OCI-LY3 (cell line): ENCODE results near the gene AMBRA1.

Experiments used
- H2AFZ ChIP-seq: fragments of 200-600, 300-600 bp; shearing (Covaris generic); 2 replicates; pipeline ENCODE4 v1.6.0; 2014; ENCODE audit warnings: antibody characterized with exemption, low read depth, low read length
- H3K27ac ChIP-seq: fragments of 200-600, 300-600 bp; sonication (generic); 2 replicates; pipeline ENCODE4 v1.5.1; 2014; ENCODE audit warnings: mild to moderate bottlenecking, low read length, moderate library complexity, mixed read lengths
- H3K27me3 ChIP-seq: fragments of 200-600, 300-600 bp; sonication (generic); 2 replicates; pipeline ENCODE4 v1.6.1; 2014; ENCODE audit warnings: low read depth, low read length, mixed read lengths
- H3K36me3 ChIP-seq: fragments of 200-600, 300-600 bp; sonication (generic); replicated peaks from 2 replicates; pipeline ENCODE3; 2014; ENCODE audit warnings: low read depth, low read length, mixed read lengths
- H3K4me1 ChIP-seq: fragments of 300-600, 200-600 bp; sonication (generic); 2 replicates; pipeline ENCODE4 v1.6.1; 2014; ENCODE audit warnings: low read length, mixed read lengths
- H3K4me2 ChIP-seq: fragments of 200-600, 300-600 bp; sonication (generic); 2 replicates; pipeline ENCODE4 v1.6.1; 2014; ENCODE audit warnings: low read length, mixed read lengths
- H3K4me3 ChIP-seq: fragments of 300-600, 200-600 bp; sonication (generic); 2 replicates; pipeline ENCODE4 v1.5.1; 2014; ENCODE audit warnings: antibody characterized with exemption, mild to moderate bottlenecking, low read length, moderate library complexity
- H3K79me2 ChIP-seq: fragments of 300-600, 200-600 bp; shearing (Covaris generic); 2 replicates; pipeline ENCODE4 v1.6.1; 2014; ENCODE audit warnings: mild to moderate bottlenecking, low read length, mixed read lengths
- H3K9ac ChIP-seq: fragments of 300-600, 200-600 bp; shearing (Covaris generic); 2 replicates; pipeline ENCODE4 v1.6.0; 2014; ENCODE audit warnings: mild to moderate bottlenecking, low read length, moderate library complexity
- H3K9me3 ChIP-seq: fragments of 200-600, 300-600 bp; shearing (Covaris generic); 2 replicates; pipeline ENCODE4 v1.6.1; 2014; ENCODE audit warnings: low read length, mixed read lengths; ENCODE audit not compliant: insufficient read depth
- H4K20me1 ChIP-seq: fragments of 200-600, 300-600 bp; sonication (generic); 2 replicates; pipeline ENCODE4 v1.6.1; 2016; ENCODE audit warnings: low read length, mixed read lengths; ENCODE audit not compliant: insufficient read depth
- CTCF ChIP-seq: fragments of 200-600, 300-600 bp; sonication (generic); IDR thresholded peaks from 2 replicates; pipeline ENCODE4 v1.5.1; 2014; ENCODE audit warnings: antibody characterized with exemption, low read length, low read depth
- EZH2phosphoT487 ChIP-seq: fragments of 200-600 bp; shearing (Covaris generic); IDR thresholded peaks from 2 replicates; pipeline ENCODE4 v1.6.1; 2018; ENCODE audit warnings: antibody characterized with exemption, mixed run types, low read depth

Gene AMBRA1

GRCh38 chr11:46513934-46514342 is 79.9 kb downstream of the AMBRA1 start:
- no peaks in the 10 kb centered on the region for H3K4me1 ChIP-seq
- H3K27me3 ChIP-seq = no peaks in the 10 kb centered on the region
- H3K4me2 ChIP-seq = no peak overlapping the region
- no peak overlapping the region for H3K27ac ChIP-seq
- no peaks in the 10 kb centered on the region for H3K9me3 ChIP-seq
- H4K20me1 ChIP-seq = peaks cover 10% of the 10 kb centered on the region
- no peak overlapping the region for H2AFZ ChIP-seq
- H3K9ac ChIP-seq = no peak overlapping the region
- TF ChIP-seq EZH2phosphoT487 = no peak
- TF ChIP-seq CTCF = no peak
- no peak overlapping the region for H3K4me3 ChIP-seq
- H3K79me2 ChIP-seq = peaks cover 9% of the 10 kb centered on the region
- no peaks in the 10 kb centered on the region for H3K36me3 ChIP-seq

- H2AFZ ChIP-seq = no peak overlapping the region
- no peaks in the 10 kb centered on the region for H3K4me1 ChIP-seq
- H3K27ac ChIP-seq = no peak overlapping the region
- no peak overlapping the region for H3K4me2 ChIP-seq
- H4K20me1 ChIP-seq = peaks cover 10% of the 10 kb centered on the region
- H3K36me3 ChIP-seq = peaks cover 3% of the 10 kb centered on the region
- no peak overlapping the region for H3K9ac ChIP-seq
- no peak for TF ChIP-seq CTCF
- no peak for TF ChIP-seq EZH2phosphoT487
- no peaks in the 10 kb centered on the region for H3K9me3 ChIP-seq
- H3K4me3 ChIP-seq = no peak overlapping the region
- H3K79me2 ChIP-seq = peaks cover 9% of the 10 kb centered on the region
- no peaks in the 10 kb centered on the region for H3K27me3 ChIP-seq
Measured at GRCh38 chr11:46512261-46512881, 81.5 kb downstream of the AMBRA1 start.

GRCh38 chr11:46511342-46511741 is 82.5 kb downstream of the AMBRA1 start:
- H3K27ac ChIP-seq = no peak overlapping the region
- no peak overlapping the region for H3K4me2 ChIP-seq
- no peak for TF ChIP-seq CTCF
- no peak for TF ChIP-seq EZH2phosphoT487
- peaks cover 10% of the 10 kb centered on the region for H4K20me1 ChIP-seq
- no peak overlapping the region for H3K4me3 ChIP-seq
- peaks cover 3% of the 10 kb centered on the region for H3K36me3 ChIP-seq
- peaks cover 9% of the 10 kb centered on the region for H3K79me2 ChIP-seq
- H2AFZ ChIP-seq = no peak overlapping the region
- no peaks in the 10 kb centered on the region for H3K27me3 ChIP-seq
- H3K4me1 ChIP-seq = no peaks in the 10 kb centered on the region
- no peak overlapping the region for H3K9ac ChIP-seq
- no peaks in the 10 kb centered on the region for H3K9me3 ChIP-seq

- no peak overlapping the region for H3K9ac ChIP-seq
- H3K4me2 ChIP-seq = no peak overlapping the region
- H3K4me3 ChIP-seq = no peak overlapping the region
- no peak overlapping the region for H3K27ac ChIP-seq
- H3K79me2 ChIP-seq = no peaks in the 10 kb centered on the region
- peaks cover 10% of the 10 kb centered on the region; the same call in 1 of the 2 replicates for H4K20me1 ChIP-seq
- peaks cover 12% of the 10 kb centered on the region for H3K4me1 ChIP-seq
- H2AFZ ChIP-seq = no peak overlapping the region
- TF ChIP-seq EZH2phosphoT487 = no peak
- no peak for TF ChIP-seq CTCF
- no peaks in the 10 kb centered on the region for H3K9me3 ChIP-seq
- no peaks in the 10 kb centered on the region for H3K27me3 ChIP-seq
- peaks cover 12% of the 10 kb centered on the region for H3K36me3 ChIP-seq
Measured at GRCh38 chr11:46508360-46508759, 85.5 kb downstream of the AMBRA1 start.
